Stimulated activated CD4-positive, alpha-beta T cell treated with anti-CD3 and anti-CD28 coated beads, Interleukin-4, amount 100 ng/mL, for 24 hours (primary cell): Measurements from ENCODE around the gene TMPRSS11F.
A peak's percentile ranks its signal among the peaks of the same experiment; 100 is the strongest.
"Not testable (repeated sequence)": the region's sequence is repeated elsewhere in the genome, so short reads cannot be mapped to it uniquely, and the experiment has no call there.

Source experiments
- DNase-seq: peaks from one replicate; pipeline ENCODE4 v3.0.0-alpha.2; 2020

TMPRSS11F gene

DNA sequence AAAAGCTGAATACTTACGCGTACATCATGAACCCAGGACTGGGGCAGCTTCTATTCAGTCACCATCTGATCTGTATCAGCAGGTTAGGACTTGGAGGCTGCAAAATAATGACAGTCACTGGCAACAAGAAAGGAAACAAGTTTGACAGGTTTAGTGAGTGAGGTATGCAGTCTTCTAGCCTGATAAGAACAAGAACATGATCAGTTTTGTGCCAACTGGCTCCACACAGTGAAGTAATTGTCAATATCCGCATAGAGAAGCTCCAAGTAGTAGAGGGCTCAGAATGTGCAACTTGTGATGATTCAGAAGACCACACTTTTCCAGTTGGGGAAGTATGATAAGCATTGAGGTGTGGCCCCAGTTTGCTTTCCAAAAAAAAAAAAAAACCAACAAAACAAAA is at the start of gene TMPRSS11F:
TMPRSS11F (minus strand) TSS at position 77 of the 400 bp plus-strand sequence; CDS start at position 28, 49 bp downstream.
- no peak for DNase-seq

DNA sequence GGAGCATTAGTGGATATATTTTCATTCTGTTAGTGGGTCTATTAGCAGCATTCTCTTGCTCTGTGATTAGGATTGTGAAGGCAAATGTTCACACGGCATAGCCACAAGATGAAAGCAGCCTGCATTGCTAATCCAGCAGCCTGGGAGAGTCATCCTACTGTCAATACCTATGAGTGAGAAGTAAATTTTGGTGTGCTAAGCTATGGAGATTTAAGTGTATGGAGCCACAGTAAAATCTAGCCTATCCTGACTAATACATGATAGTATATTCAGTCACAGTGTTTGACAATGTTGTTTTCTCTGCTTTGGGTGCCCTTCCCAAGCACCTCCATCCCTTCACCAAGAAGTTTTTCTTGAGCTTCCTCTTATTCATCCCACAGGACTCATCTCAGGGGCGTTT is 47.2 kb upstream of the TMPRSS11F start:
- no peak for DNase-seq

DNA sequence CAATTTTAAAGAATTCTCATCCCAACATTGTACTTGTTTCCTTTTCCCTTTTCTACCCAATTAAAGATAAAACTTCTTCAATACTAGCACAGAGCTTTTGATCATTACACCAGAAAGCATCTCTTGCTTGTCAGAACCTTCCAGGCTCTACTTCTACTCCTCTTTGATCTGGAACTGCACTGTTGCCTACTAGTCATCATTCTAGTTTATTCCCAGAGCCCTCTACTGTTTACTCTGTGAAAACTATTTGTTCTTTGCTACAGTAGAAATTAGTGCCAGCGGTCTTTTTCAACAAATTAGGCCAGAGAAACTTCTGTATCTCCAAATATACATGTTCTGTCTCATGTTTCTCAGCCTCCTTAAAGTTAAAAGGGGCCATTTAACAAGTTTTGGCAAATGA is 46.8 kb upstream of the TMPRSS11F start:
- DNase-seq = no peak

DNA sequence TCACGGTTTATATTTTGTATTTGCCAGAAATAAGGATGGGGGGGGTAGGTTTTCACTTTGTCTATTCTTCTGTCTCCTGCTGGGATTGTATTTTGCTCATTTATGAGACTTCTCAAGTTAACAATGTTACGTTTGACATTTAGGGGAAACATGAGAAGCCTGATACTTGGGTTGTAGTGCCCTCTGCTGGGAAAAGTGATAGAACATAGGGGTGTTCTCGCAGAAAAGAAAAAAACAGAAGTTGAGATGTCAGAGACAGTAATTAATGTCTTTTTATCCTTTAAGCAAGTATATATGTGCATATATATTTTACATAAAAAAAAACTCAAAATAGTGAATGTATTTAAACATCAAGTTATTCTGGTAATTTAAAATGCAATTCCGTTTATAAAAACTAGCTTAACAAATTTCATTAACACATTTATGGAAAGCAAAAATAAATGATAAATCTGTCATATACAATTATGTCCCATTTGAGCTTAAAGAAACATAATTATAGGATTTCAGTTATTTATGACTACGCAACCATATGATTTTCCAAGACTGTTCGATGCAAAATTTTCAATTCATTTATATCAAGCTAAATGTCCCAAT is 46.0 kb upstream of the TMPRSS11F start:
- peak; percentile 38 for DNase-seq

DNA sequence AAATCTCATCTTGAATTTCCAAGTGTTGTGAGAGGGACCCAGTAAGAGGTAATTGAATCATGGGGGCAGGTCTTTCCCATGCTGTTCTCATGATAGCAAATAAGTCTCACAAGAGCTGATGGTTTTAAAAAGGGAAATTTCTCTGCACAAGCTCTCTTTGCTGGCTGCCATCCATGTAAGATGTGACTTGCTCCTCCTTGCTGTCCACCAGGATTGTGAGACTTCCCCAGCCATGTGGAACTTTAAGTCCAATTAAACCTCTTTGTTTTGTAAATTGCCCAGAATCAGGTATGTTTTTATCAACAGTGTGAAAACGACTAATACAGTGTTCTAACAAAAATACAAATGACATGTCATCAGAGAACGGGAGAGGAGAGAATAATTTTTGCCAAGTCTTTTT is 44.7 kb upstream of the TMPRSS11F start:
- not testable (repeated sequence) for DNase-seq

DNA sequence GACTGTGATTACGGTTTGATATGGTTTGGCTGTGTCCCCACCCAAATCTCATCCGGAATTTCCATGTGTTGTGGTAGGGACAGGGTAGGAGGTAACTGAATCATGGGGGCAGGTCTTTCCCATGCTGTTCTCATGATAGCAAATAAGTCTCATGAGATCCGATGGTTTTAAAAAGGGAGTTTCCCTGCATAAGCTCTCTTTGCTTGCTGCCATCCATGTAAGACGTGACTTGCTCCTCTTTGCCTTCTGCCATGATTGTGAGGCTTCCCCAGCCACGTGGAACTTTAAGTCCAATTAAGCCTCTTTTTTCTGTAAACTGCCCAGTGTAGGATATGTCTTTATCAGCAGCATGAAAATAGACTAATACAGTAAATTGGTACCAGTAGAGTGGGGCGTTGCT is 42.5 kb upstream of the TMPRSS11F start:
- not testable (repeated sequence) for DNase-seq

DNA sequence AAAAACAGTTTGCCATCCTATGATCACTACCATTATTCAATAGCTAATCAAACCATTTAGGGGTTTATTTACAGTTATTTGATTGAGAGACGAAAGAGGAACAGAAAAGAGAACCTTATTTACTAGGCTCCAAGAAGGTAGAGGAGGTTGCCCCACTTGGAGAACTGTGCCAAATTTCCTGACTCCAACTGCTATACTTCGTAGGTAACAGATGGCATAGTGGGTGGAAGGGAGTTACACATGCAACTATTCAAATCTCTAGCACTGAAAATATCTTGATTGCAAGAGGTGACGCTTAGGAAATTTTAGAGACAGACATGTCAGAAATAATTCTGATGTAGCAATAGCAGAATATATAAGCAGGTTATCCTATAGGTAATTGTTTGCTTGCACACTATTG is 38.0 kb upstream of the TMPRSS11F start:
- DNase-seq = no peak

GRCh38 chr4:68167166-68167565 is 37.5 kb upstream of the TMPRSS11F start:
- no peak for DNase-seq

DNA sequence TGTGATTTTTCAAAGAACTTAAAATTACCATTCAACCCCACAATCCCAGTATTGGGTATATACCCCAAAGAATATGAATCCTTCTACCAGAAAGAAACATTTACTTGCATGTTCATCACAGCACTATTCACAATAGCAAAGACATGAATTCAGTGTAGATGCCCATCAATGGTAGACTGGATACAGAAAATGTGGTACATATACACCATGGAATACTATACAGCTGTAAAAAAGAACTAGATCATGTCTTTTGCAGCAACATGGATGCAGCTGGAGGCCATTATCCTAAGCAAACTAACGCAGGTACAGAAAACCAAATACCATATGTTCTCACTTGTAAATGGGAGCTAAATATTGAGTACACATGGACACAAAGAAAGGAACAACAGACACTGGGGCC is 34.1 kb upstream of the TMPRSS11F start:
- no peak for DNase-seq

DNA sequence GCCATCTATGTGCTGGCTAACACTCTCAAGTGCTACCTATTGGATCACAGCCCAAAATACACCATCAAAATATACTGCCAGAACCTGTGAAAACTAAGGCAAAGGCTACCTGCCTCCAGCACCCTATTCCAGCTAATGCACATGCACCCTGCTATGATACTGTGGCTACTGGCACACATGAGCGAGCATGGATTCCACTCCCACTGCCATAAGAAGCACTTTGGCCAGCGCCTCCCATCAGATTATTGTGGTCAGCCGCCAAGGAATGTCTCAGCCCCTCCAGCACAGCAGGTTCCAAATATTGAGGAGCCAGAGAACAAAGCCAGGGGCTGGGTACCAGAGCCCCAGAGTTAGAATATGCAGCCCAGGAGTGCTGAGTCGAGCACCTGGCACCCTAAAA is 32.5 kb upstream of the TMPRSS11F start:
- DNase-seq = no peak

GRCh38 chr4:68152411-68152810 is 22.7 kb upstream of the TMPRSS11F start:
- no peak for DNase-seq

DNA sequence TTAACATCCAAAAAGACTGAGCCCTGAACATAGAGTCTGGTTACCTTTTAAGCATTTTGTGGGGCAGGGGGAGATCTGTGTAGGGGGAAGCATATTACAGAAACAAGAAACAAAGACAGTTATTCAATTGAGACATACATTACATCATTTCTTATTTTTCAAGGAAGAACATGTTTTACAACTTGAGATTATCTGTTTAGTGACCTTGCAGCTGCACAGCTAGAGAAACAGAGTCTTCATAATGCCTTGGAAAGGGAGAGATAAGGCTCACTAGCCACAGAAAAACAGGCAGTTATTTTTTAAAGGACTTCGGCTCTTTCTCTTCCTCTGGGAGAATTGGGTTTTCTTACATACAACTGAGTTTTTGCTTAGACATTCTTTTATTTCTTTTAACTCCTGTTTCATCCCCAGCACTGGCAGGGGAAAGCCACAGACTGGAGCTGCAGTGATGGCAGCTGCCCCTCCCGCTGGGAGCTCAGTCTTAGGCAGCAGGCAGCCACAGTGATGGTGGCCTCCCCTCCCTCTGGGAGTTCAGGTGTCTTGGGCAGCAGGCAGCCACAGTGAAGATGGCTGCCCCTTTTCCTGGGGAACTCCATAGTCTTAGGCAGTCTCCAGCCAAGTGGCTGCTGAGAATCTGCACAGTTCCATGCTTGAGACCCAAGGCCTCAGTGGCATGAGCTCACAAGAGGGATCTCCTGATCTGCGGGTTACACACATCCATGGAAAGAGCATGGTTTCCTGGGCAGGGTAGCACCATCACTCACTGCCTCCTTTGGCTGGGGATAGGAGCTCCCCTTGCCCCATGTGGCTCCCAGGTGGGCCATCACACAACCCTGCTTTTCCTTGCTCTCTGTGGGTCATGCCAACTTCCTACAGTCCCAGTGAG is 19.4 kb upstream of the TMPRSS11F start:
- DNase-seq = no peak

DNA sequence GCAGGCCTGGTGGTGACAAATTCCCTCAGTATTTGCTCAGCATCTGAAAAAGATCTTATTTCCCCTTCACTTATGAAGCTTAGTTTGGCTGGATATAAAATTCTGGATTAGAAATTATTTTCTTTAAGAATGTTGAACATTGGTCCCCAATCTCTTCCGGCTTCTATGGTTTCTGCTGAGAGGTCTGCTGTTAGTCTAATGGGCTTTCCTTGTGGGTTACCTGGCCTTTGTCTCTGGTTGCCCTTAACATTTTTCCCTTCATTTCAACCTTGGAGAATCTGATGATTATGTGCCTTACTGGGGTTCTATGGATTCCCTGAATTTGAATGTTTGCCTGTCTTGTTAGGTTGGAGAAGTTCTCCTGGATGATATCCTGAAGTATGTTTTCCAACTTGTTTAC is 17.4 kb upstream of the TMPRSS11F start:
- no peak for DNase-seq

GRCh38 chr4:68145261-68145660 is 15.6 kb upstream of the TMPRSS11F start:
- DNase-seq = no peak

GRCh38 chr4:68141852-68142251 is 12.2 kb upstream of the TMPRSS11F start:
- DNase-seq = no peak

DNA sequence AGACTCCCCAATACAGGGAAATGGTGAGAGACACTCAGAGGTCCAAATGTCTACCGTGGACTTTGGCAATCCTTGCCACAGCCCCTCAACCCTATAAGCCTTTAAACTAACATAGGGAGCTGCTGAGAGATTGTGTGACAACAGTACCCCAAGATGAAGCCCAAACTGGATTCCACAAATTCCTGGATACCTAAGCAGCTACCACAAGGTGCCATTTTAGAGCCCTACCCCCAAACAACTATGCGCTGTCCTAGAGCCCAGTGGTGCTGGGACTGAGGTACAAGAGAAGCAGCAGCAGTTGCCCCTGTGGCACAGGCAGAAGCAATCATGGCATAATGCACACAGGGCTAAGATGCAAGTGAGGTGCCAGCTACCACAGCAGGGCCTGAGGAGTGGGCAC is 2.7 kb upstream of the TMPRSS11F start:
- no peak for DNase-seq

GRCh38 chr4:68124262-68124661 is 5.4 kb downstream of the TMPRSS11F start:
- no peak for DNase-seq

- DNase-seq = no peak
These were observed 6.1 kb downstream of the TMPRSS11F start for GRCh38 chr4:68123525-68123924.

DNA sequence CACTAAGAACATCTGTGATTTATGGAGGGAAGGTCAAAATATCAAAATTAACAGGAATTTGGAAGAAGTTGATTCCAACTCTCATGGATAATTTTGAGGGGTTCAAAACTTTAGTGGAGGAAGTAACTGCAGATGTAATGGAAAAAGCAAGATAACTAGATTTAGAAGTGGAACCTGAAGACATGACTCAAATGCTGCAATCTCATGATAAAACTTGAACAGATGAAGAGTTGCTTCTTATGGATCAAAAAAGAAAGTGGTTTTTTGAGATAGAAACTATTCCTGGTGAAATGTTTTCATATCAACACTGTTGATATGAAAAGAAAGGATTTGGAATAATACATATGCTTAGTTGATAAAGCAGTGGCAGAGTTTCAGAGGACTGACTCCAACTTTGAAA is 9.7 kb downstream of the TMPRSS11F start:
- no peak for DNase-seq

- DNase-seq = no peak
These were observed 19.2 kb downstream of the TMPRSS11F start for GRCh38 chr4:68110441-68110840.

DNA sequence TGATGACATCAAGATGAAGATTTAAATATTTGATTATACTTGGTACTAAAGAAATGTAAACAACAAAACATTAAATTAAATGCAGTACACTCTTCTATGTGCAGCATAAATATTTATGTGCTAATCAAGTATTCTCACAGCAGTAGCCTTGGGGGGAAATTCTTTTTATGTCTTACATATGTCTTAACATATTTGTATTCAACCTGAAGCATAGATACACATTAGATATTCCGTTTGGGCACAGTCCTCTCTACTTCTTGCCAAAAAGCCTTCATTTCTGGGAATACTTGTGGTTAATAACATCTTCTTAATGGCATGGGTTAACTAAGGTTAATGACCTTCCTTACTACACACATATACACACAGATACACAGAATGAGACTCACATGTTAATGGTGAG is 19.8 kb downstream of the TMPRSS11F start:
- no peak for DNase-seq

DNA sequence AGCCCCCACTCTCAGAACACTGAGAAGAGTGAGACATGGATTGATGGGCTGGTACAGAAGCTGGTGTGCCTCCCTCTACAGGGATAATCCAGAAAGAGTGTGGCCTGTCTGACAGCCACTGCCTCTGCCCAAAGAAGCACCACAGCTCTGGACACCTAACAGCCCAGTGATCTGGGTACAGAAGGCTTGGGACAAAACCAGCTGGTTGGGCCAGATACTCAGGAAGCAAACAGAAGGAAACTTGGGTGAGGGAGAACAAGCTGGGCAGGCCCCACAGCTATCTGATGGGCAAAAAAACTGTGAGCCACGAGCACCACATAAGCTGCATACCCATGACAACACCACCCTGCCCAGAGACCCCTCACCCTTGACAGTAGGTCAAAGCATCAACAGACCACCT is 46.9 kb downstream of the TMPRSS11F start:
- DNase-seq = no peak

DNA sequence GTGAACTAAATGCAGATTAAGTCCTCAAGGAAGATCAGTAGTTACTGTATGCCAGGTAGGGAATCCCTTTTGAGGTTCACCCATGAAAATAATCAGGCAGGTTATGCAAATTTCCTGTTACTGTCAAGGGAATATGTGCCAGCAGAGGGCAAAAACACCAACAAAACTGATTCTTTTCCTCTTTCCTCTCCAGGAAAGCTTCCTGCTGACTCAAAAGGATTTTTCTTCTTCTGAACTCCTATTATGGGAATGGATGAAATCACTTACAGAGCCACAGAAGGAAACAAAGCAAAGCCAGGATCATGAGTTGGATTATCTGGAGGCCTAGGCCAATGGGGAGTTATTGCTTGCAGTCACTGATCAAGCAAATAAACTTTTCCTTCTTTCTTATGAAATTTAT is 49.7 kb downstream of the TMPRSS11F start:
- DNase-seq = no peak

DNA sequence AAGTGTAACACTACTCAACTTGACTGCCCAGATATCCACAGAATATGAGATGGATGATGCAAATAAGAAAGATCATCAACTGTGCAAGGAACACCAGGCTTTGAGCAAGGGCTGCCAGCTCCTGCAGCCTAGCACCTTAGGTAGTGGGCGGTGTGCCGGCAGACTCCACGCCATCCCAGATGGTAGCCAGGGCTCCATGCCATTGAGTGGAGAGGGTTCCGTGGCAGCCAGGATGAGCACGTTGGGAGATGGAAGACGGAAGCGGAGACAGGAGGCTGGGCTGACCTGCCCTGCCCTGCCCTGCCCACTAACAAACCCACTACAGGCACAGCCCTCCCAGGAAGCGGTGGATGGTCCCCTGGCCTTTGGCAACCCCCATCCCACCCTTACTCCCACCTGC is 51.9 kb downstream of the TMPRSS11F start:
- DNase-seq = no peak

GRCh38 chr4:68077301-68077700 is 52.4 kb downstream of the TMPRSS11F start:
- no peak for DNase-seq
